HepG2 (cell line): ENCODE measurements around the gene PHOSPHO2. TPM values are rescaled to one million over a fixed set of nuclear protein-coding genes. Genes with fewer than 3 reads are reported as not detected.

Source experiments
- ATAC-seq: fragments of 200-7000 bp; cut with Tn5 transposase; 3 replicates; pipeline ENCODE4 v1.9.1; 2020; ENCODE audit warnings: mild to moderate bottlenecking, moderate library complexity
- BruUV-seq: library from RNA; stranded (reverse); fragments of 400-500 nt; replicated peaks from 2 replicates; lab custom pipeline; 2021; lab: Mats Ljungman, UMichigan
- CTCF ChIA-PET: fragments of 300-600 bp; formaldehyde crosslinking; extraction: SDS; loops from one replicate; lab custom pipeline; 2021; ENCODE audit warnings: low total read pairs, inconsistent platforms, low intra/inter-chr PET ratio; lab: Yijun Ruan, JAX
- POLR2A ChIA-PET: fragments of 350-600 bp; sonication (Branson Sonifier 250); formaldehyde crosslinking; loops from one replicate; lab custom pipeline; 2020; ENCODE audit warnings: antibody characterized with exemption, inconsistent platforms; lab: Yijun Ruan, JAX
- DNase-seq: peaks from one replicate; pipeline ENCODE4 v3.0.0-alpha.2; 2015; ENCODE audit warnings: low spot score
- FAIRE-seq: peaks from 3 replicates; lab custom pipeline; 2011; peaks lifted over from hg19 to GRCh38; lab: Jason Lieb, UNC
- H2AFZ ChIP-seq: one replicate; pipeline ENCODE4 v1.6.1; 2011; ENCODE audit warnings: low read length, inconsistent platforms
- H3K27ac ChIP-seq: fragments of 300-600 bp; 3 replicates; pipeline ENCODE4 v1.8.0; 2011; ENCODE audit warnings: mixed run types, mild to moderate bottlenecking, mixed read lengths, low read length, inconsistent platforms; ENCODE audit not compliant: insufficient read depth; ENCODE audit errors: extremely low read length
- H3K27me3 ChIP-seq, 2 experiments: fragments of 200-600 bp in 1 of 2; 2 replicates in 1 of 2; 3 replicates in 1 of 2; pipeline versions ENCODE4 v1.6.0 to v1.8.0; 2011; ENCODE audit warnings: low read length in 2 of 2, mild to moderate bottlenecking in 2 of 2, moderate library complexity in 2 of 2, inconsistent platforms in 1 of 2; ENCODE audit not compliant: insufficient read depth in 2 of 2, control insufficient read depth in 1 of 2
- H3K36me3 ChIP-seq, 2 experiments: fragments of 200-600 bp in 1 of 2; replicated peaks in 1 of 2; 2 replicates in 1 of 2; 3 replicates in 1 of 2; pipeline versions ENCODE4 v1.5.1 to v1.8.0; 2011; ENCODE audit warnings: low read length in 2 of 2, inconsistent platforms in 1 of 2; ENCODE audit not compliant: insufficient read depth in 2 of 2, control insufficient read depth in 1 of 2
- H3K4me1 ChIP-seq: 2 replicates; pipeline ENCODE4 v1.5.1; 2012; ENCODE audit warnings: low read length, inconsistent platforms; ENCODE audit not compliant: insufficient read depth
- H3K4me2 ChIP-seq: 2 replicates; pipeline ENCODE4 v1.6.0; 2011; ENCODE audit warnings: low read depth, low read length, inconsistent platforms
- H3K4me3 ChIP-seq, 3 experiments: fragments of 200-600 bp in 1 of 3; sonication (generic), shearing (Covaris generic) in 1 of 3; replicated peaks in 1 of 3; 2 replicates each; pipeline ENCODE4 v1.5.1; 2011 to 2016; ENCODE audit warnings: low read length in 3 of 3, inconsistent platforms in 2 of 3, low read depth in 2 of 3, mild to moderate bottlenecking in 2 of 3, control low read depth in 1 of 3, mixed read lengths in 1 of 3; ENCODE audit not compliant: insufficient read depth in 1 of 3
- H3K79me2 ChIP-seq: one replicate; pipeline ENCODE4 v1.6.1; 2011; ENCODE audit warnings: low read length, inconsistent platforms; ENCODE audit not compliant: insufficient read depth
- H3K9ac ChIP-seq: 2 replicates; pipeline ENCODE4 v1.6.0; 2011; ENCODE audit warnings: mild to moderate bottlenecking, low read depth, low read length, inconsistent platforms; ENCODE audit not compliant: insufficient read depth
- H3K9me3 ChIP-seq: 2 replicates; pipeline ENCODE4 v1.5.1; 2012; ENCODE audit warnings: mild to moderate bottlenecking, low read length
- H4K20me1 ChIP-seq: 2 replicates; pipeline ENCODE4 v1.6.0; 2011; ENCODE audit warnings: inconsistent platforms, mild to moderate bottlenecking, low read length, moderate library complexity; ENCODE audit not compliant: insufficient read depth
- ATF7 ChIP-seq, 2 experiments: fragments of 450-650 bp in 1 of 2; sonication (generic) in 1 of 2; formaldehyde crosslinking in 1 of 2; IDR thresholded peaks; 2 replicates each; pipeline versions ENCODE4 v1.4.0 to v1.6.1; 2016 to 2020; ENCODE audit warnings: antibody characterized with exemption in 1 of 2, mild to moderate bottlenecking in 1 of 2, missing genetic modification reagents in 1 of 2
- BCL6 ChIP-seq: IDR thresholded peaks from 2 replicates; pipeline ENCODE4 v1.6.1; 2016; ENCODE audit warnings: missing genetic modification reagents, missing compliant biosample characterization
- CREB1 ChIP-seq, 2 experiments: fragments of 450-650 bp in 1 of 2; IDR thresholded peaks; 2 replicates each; pipeline ENCODE4 v1.6.1; 2016 to 2017; ENCODE audit warnings: control low read depth in 1 of 2, mild to moderate bottlenecking in 1 of 2, missing compliant biosample characterization in 1 of 2, missing genetic modification characterization in 1 of 2
- GZF1 ChIP-seq: sonication (generic); formaldehyde crosslinking; IDR thresholded peaks from 2 replicates; pipeline ENCODE4 v1.5.1; 2020; ENCODE audit warnings: mild to moderate bottlenecking, missing genetic modification reagents
- MED1 ChIP-seq: sonication (generic); formaldehyde crosslinking; IDR thresholded peaks from 2 replicates; pipeline ENCODE4 v1.4.0; 2020; ENCODE audit warnings: missing genetic modification reagents
- TGIF2 ChIP-seq: IDR thresholded peaks from 2 replicates; pipeline ENCODE4 v1.6.1; 2016; ENCODE audit warnings: control low read depth, missing compliant biosample characterization
- ZEB1 ChIP-seq: IDR thresholded peaks from 2 replicates; pipeline ENCODE4 v1.6.1; 2012; ENCODE audit warnings: mild to moderate bottlenecking, low read depth, inconsistent platforms; ENCODE audit not compliant: insufficient replicate concordance
- ZKSCAN8 ChIP-seq: IDR thresholded peaks from 2 replicates; pipeline ENCODE4 v1.6.1; 2016; ENCODE audit warnings: borderline replicate concordance, missing genetic modification reagents, missing compliant biosample characterization
- ZNF263 ChIP-seq: sonication (generic); formaldehyde crosslinking; IDR thresholded peaks from 2 replicates; pipeline ENCODE4 v1.4.0; 2020; ENCODE audit warnings: missing genetic modification reagents
- ZNF572 ChIP-seq: sonication (generic); formaldehyde crosslinking; IDR thresholded peaks from 2 replicates; pipeline ENCODE4 v1.5.1; 2020; ENCODE audit warnings: mild to moderate bottlenecking, missing genetic modification reagents
- ZNF615 ChIP-seq: sonication (generic); formaldehyde crosslinking; IDR thresholded peaks from 2 replicates; pipeline ENCODE4 v1.5.0; 2020; ENCODE audit warnings: mild to moderate bottlenecking, missing genetic modification reagents, borderline replicate concordance
- ZNF780A ChIP-seq: sonication (generic); formaldehyde crosslinking; IDR thresholded peaks from 2 replicates; pipeline ENCODE4 v1.8.0; 2022; ENCODE audit warnings: mild to moderate bottlenecking, missing genetic modification reagents, moderate library complexity
- ZNF816 ChIP-seq: sonication (generic); formaldehyde crosslinking; IDR thresholded peaks from 2 replicates; pipeline ENCODE4 v1.8.0; 2022; ENCODE audit warnings: missing genetic modification reagents, mild to moderate bottlenecking, borderline replicate concordance
- WGBS: methylation state at CpG from one replicate; pipeline ENCODE4 v1.1.6; 2017; ENCODE audit warnings: low lambda C conversion rate; 5-methylcytosine and 5-hydroxymethylcytosine counted together
- in situ Hi-C: cut with HindIII; loops from 2 replicates; pipeline ENCODE4 v1.10.0; 2017; ENCODE audit warnings: low pct_unique_long_range_greater_than_20kb; ENCODE audit not compliant: extremely low pct_ligation_motif_present
- intact Hi-C: fragments of 100-400 bp; cut with micrococcal nuclease; formaldehyde crosslinking; loops from one replicate; pipeline ENCODE4 v1.10.0; 2022; ENCODE audit not compliant: unreplicated experiment
- polyA plus RNA-seq, 8 experiments: library from polyadenylated mRNA; depleted of rRNA in 3 of 8; stranded (reverse) in 7 of 8; unstranded in 1 of 8; fragments of >200 nt; fragmentation: Illumina TruSeq in 4 of 8; extraction: Trizol in 4 of 8; gene quantifications; 2 replicates each; pipeline versions ENCODE4 v1.2.1 to v1.2.3, GENCODE V29; 2011 to 2016; ENCODE audit warnings: low read depth in 4 of 8, missing spikeins in 1 of 8, mixed read lengths in 1 of 8; ENCODE audit not compliant: insufficient read depth in 1 of 8
- total RNA-seq, 5 experiments: library from RNA; depleted of rRNA; stranded (reverse); fragments of >200 nt; fragmentation: Illumina TruSeq; extraction: Trizol; gene quantifications; 2 replicates each; pipeline ENCODE4 v1.2.3, GENCODE V29; 2016; ENCODE audit warnings: low read depth in 1 of 5
- TF ChIP-seq, protein P1 (sequence below): sonication (generic); formaldehyde crosslinking; IDR thresholded peaks from 2 replicates; pipeline ENCODE4 v1.4.0; 2020; ENCODE audit warnings: mild to moderate bottlenecking, missing genetic modification reagents
- TF ChIP-seq, protein P2 (sequence below): IDR thresholded peaks from 2 replicates; pipeline ENCODE4 v1.6.1; 2016; ENCODE audit warnings: missing compliant biosample characterization, missing genetic modification reagents, borderline replicate concordance
- TF ChIP-seq, protein P3 (sequence below): sonication (generic); formaldehyde crosslinking; conservative IDR thresholded peaks from 2 replicates; pipeline ENCODE4 v1.8.0; 2022; ENCODE audit warnings: low read depth, missing genetic modification reagents

The PHOSPHO2 gene
- total and polyA plus RNA-seq, 2 of the 13 experiments (the other 11 are each of a cell fraction or from before 2014, with no cell fraction given), result 6.1 to 11.4 TPM

DNA sequence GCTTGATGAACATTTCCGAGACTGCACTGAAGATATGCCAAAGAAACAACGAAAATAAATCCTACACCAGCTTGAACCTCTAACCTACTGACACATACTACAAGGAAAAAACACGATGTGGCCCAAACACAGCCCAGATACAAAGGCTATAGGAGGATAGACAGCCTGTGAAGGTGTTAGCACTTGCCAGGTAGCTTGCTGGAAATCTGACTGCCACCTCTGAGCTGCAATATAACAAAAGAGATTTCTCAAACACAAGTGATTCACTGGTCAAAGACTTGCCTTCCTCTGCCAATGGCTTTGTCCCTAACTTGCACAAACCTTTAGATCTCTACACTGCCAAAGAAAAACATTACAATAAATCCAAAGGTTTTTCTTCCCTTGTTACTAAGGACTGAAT, 21.2 kb upstream of the PHOSPHO2 start:
- H3K9ac ChIP-seq, result no peak overlapping the region
- H3K36me3 ChIP-seq, result no peaks in the 10 kb centered on the region
- in situ Hi-C loops, result loop anchor here (10.0 kb wide), 1 partner anchor 148 kb away; no protein-coding TSS in a partner anchor
- peaks cover 10% of the 10 kb centered on the region for H3K4me1 ChIP-seq
- no peaks in the 10 kb centered on the region for H3K27me3 ChIP-seq
- no peak for ATAC-seq
- H3K79me2 ChIP-seq, result no peaks in the 10 kb centered on the region
- H2AFZ ChIP-seq, result no peak overlapping the region
- H3K4me3 ChIP-seq, result no peak overlapping the region
- intact Hi-C loops, result loop anchor here (1.0 kb wide), 1 partner anchor 10 kb away; no protein-coding TSS in a partner anchor
- TF ChIP-seq BCL6 (CRISPR knock-in tag), result no peak
- TF ChIP-seq, protein P1, sequence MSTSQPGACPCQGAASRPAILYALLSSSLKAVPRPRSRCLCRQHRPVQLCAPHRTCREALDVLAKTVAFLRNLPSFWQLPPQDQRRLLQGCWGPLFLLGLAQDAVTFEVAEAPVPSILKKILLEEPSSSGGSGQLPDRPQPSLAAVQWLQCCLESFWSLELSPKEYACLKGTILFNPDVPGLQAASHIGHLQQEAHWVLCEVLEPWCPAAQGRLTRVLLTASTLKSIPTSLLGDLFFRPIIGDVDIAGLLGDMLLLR (CRISPR knock-in tag), result no peak
- TF ChIP-seq, protein P2, sequence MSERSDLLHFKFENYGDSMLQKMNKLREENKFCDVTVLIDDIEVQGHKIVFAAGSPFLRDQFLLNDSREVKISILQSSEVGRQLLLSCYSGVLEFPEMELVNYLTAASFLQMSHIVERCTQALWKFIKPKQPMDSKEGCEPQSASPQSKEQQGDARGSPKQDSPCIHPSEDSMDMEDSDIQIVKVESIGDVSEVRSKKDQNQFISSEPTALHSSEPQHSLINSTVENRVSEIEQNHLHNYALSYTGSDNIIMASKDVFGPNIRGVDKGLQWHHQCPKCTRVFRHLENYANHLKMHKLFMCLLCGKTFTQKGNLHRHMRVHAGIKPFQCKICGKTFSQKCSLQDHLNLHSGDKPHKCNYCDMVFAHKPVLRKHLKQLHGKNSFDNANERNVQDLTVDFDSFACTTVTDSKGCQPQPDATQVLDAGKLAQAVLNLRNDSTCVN (CRISPR knock-in tag), result no peak
- no peak for TF ChIP-seq ZNF572 (CRISPR knock-in tag)
- no peak for TF ChIP-seq GZF1 (CRISPR knock-in tag)
- peak; percentile 89 for TF ChIP-seq CREB1 (IDR thresholded peaks at IDR 0.05)
- TF ChIP-seq CREB1 (CRISPR knock-in tag; IDR thresholded peaks at IDR 0.05), result no peak
- H3K9me3 ChIP-seq, result no peaks in the 10 kb centered on the region
- no peak for FAIRE-seq
- no peak overlapping the region for H3K27ac ChIP-seq
- BruUV-seq, result no TSS peak
- ChIA-PET POLR2A (no interaction called here), CTCF (no interaction called here)
- no peak for DNase-seq
- WGBS, result 34% methylated on average over 3 of the region's 3 CpGs
- no peaks in the 10 kb centered on the region for H4K20me1 ChIP-seq
- no peak overlapping the region for H3K4me2 ChIP-seq

DNA sequence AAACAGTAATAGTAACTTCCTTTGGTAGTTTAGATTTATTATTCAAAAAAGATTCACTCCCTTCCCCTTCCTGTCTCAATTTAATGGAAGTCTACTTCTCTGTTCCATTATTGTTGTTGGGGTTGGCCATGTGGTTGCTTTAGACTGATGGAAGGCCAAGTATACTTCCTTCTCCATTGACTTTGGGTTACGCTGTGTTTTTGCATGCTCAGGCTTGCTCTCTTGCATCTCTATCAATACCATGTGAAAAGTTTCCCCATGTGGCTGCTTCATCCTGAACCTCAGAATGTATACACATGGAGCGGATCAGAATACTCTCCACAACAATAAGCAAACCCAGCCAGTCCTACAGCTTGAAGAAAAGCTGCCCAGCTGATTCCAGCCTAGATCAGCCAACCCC, 20.3 kb upstream of the PHOSPHO2 start:
- Histone ChIP-seq H3K36me3 (no peaks in the 10 kb centered on the region), H3K4me3 (no peak overlapping the region), H3K27ac (no peak overlapping the region), H4K20me1 (no peaks in the 10 kb centered on the region), H3K4me2 (no peak overlapping the region), H2AFZ (no peak overlapping the region), H3K27me3 (no peaks in the 10 kb centered on the region), H3K4me1 (peaks cover 10% of the 10 kb centered on the region), H3K79me2 (no peaks in the 10 kb centered on the region), H3K9ac (no peak overlapping the region), H3K9me3 (no peaks in the 10 kb centered on the region)
- in situ Hi-C loops (loop anchor here (10.0 kb wide), 1 partner anchor 149 kb away; no protein-coding TSS in a partner anchor), intact Hi-C loops (loop anchor here (1.0 kb wide), 1 partner anchor 9 kb away; no protein-coding TSS in a partner anchor)
- no TSS peak for BruUV-seq
- 84% methylated on average over 2 of the region's 2 CpGs for WGBS
- ChIA-PET POLR2A (no interaction called here), CTCF (no interaction called here)
- no peak for DNase-seq
- no peak for FAIRE-seq
- ATAC-seq, result no peak
- TF ChIP-seq MED1 (CRISPR knock-in tag), result no peak
- no peak for TF ChIP-seq ZNF816
- no peak for TF ChIP-seq ZEB1
- TF ChIP-seq, protein P3, sequence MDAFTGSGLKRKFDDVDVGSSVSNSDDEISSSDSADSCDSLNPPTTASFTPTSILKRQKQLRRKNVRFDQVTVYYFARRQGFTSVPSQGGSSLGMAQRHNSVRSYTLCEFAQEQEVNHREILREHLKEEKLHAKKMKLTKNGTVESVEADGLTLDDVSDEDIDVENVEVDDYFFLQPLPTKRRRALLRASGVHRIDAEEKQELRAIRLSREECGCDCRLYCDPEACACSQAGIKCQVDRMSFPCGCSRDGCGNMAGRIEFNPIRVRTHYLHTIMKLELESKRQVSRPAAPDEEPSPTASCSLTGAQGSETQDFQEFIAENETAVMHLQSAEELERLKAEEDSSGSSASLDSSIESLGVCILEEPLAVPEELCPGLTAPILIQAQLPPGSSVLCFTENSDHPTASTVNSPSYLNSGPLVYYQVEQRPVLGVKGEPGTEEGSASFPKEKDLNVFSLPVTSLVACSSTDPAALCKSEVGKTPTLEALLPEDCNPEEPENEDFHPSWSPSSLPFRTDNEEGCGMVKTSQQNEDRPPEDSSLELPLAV, result no peak
- no peak for TF ChIP-seq ATF7 (IDR thresholded peaks at IDR 0.05)
- no peak for TF ChIP-seq ATF7 (CRISPR knock-in tag; IDR thresholded peaks at IDR 0.05)
- no peak for TF ChIP-seq ZNF615 (CRISPR knock-in tag)
- no peak for TF ChIP-seq TGIF2 (CRISPR knock-in tag)
- no peak for TF ChIP-seq ZKSCAN8 (CRISPR knock-in tag)
- TF ChIP-seq ZNF263, result no peak
- TF ChIP-seq ZNF780A (CRISPR knock-in tag), result no peak
